GM18858 (cell line): ENCODE results near the gene LIN28B.
"Not testable (repeated sequence)": the region's sequence is repeated elsewhere in the genome, so short reads cannot be mapped to it uniquely, and the experiment has no call there.

ENCODE experiments used
- ATAC-seq: cut with Tn5 transposase; IDR thresholded peaks from one replicate; pipeline ENCODE4 v1.9.1; 2021; ENCODE audit not compliant: unreplicated experiment

LIN28B gene

DNA sequence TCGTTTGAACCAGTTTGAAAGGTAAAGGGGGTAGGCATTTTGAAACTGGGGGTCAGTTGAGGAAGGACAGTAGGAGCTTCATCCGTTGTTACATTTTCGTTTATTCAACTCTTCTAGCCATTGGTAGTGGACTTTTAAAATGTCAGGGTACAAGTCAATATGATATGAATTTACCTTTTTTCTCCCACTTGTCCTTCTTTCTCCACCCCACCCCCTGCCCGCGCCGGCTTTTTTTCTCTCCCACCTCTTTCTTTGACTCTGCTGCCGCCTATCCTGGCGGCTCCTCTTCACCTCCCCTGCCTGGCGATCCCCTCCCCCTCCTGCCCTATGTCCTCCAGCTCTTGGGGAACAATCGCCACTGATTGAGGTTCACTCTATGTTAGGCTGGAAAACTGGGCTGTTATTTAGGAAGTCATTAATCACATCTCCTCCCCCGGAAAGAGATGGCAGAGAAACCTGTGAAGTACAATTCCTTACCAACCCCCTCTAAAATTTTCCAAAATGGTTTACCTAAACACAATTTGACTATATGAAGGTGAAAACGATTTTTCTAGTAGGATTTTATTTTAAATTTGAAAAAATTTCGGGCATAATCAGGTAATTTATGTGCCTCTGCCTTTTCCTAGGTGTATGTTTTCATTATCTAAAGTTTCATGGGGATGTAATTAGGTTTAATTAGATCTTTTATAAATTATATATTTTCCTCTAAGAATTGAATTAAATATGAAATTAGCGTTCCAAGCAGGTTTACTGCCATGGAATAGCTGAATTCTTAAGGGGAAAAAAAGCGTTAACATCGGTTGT lies 778 bp upstream of the LIN28B start:
- ATAC-seq: no peak

- no peak for ATAC-seq
Observed at GRCh38 chr6:104957301-104958177, 632 bp downstream of the LIN28B start.

GRCh38 chr6:104958178-104959025 lies 1.5 kb downstream of the LIN28B start:
- ATAC-seq: no peak

- ATAC-seq: no peak
Observed at GRCh38 chr6:104959026-104959858, 2.3 kb downstream of the LIN28B start.

DNA sequence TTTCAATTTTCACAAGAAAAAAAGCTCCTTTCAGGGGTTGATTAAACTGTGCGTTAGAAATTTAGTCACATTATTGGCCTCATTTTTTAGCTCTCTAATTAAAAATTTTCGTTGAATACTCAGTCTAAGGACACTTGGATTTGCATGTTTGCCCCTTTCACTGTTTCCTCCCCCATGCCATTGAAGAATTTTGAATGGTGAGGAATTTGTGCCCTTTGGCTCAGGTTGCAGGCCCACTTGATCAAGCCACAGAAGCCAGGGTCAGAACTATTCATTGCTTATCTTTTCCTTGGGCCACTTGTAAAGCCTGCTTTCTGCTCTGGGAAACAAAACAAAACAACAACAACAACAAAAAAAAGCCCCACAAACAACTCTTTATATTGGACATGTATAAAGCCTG lies 12.2 kb downstream of the LIN28B start:
- no peak for ATAC-seq

DNA sequence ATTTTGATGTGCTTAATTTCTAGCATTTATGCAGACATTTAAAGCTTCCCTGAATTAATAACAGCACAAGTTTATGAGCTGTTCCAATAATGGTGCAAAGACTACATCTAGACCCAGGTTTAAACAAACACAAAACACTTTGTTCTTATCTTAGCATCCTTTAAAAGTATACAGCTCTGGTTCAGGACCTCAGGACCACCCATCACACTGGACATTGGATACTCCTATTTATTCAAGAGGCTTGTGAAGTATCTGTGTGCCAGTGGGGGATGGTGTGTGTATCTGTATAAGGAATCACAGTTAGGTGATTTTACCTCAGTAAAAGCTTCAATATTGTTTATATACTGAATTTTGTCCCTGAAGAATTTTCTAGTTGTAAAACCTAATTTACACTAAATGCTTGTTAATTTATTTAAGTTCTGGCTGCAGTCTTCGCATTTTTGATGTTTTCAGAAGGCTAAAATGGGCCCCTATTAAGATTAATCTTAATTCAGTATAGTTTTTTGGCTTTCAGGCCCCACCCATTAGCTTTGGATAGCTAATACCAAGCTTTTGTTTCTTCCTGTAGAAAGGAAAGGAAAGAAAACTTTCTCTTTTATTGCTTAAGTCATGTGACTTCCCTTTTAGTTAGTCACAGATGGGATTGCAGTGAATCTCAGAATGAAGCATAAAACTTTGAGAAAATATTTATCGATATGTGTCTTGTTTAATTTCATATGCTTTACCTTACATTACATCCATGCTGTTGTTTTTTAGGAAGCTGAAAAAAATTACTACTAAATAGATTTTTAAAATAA lies 13.1 kb downstream of the LIN28B start:
- ATAC-seq: no peak

GRCh38 chr6:104973404-104973803 lies 16.5 kb downstream of the LIN28B start:
- ATAC-seq: no peak

DNA sequence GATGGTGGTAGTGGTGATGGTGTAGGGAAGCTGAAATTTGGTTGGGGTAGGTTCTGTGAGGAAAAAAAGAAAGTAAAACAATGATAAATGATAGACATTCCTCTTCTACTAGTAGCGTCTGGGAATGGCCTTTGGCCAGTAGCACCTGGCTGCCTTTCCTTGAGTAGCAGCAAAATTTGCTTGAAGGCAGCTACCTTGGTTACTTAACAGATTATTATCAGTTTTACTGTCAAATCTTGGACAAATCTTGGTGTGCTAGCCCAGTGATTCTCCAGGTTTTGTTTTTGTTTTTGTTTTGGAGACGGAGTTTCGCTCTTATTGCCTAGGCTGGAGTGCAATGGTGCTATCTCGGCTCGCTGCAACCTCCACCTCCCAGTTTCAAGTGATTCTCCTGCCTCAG lies 26.4 kb downstream of the LIN28B start:
- no peak for ATAC-seq

DNA sequence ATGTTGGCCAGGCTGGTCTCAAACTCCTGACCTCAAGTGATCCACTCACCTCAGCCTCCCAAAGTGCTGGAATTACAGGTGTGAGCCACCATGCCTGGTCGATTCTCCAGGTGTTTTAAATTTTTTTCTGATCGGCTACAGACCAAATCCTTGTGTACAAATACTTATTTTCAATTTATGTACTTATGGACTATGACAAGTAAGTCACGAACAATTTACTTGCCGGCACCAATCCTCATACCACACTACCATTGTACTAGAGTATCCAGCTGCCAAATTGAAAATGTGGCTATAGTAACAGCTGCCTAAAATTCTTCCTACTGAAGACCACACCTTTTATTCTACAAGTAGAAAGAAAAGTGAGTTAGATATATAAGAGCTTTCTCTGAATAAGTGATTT lies 26.9 kb downstream of the LIN28B start:
- ATAC-seq: no peak

DNA sequence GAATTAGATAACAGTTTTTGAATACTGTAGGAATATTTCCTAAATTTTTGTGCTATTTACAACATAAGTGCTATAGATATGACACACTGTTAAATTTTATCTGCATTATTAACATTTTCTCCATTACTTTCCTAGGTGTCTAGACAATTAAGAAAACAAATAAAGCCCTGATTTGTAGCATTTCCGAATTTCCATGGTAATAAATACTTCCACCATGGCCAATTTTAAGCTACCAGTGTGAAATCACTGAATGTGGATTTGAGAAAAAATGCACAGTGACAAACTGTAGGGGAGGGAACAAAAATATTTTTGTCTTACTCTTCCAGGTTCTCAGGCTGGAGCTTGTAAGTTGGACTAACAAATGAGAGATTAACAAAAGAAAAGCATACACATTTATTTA lies 27.9 kb downstream of the LIN28B start:
- no peak for ATAC-seq

DNA sequence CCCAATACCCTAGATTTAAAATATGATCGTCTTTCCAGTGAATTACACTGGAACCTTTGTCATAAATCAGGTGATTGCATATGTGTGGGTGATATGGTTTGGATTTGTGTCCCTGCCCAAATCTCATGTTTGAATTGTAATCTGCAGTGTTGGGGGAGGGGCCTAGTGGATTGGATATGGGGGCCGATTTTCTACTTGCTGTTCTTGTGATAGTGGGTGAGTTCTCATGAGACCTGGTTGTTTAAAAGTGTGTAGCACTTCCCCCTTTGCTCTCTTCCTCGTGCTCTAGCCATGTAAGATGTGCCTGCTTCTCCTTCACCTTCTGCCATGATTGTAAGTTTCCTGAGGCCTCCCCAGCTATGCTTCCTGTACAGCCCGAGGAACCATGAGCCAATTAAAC lies 29.0 kb downstream of the LIN28B start:
- not testable (repeated sequence) for ATAC-seq

DNA sequence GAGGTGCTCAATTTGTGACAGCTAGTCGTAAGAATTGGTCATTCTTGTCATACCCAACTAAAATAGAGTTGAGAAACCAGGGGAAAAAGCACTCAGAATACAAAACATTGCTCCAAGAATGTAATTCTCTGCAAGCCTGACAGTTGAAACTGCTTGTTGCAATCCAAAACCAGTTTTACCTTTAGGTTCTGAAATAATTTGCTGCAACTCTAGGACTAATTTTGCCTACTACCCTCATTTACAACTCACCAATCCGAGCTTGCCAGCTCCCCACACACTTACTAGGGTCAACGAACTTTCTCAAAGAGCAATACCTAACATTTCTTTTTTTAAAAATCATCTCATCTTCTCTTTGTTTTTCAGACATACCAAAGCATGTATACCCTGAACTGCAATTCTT lies 29.7 kb downstream of the LIN28B start:
- ATAC-seq: no peak

GRCh38 chr6:104987218-104987617 lies 30.3 kb downstream of the LIN28B start:
- no peak for ATAC-seq

DNA sequence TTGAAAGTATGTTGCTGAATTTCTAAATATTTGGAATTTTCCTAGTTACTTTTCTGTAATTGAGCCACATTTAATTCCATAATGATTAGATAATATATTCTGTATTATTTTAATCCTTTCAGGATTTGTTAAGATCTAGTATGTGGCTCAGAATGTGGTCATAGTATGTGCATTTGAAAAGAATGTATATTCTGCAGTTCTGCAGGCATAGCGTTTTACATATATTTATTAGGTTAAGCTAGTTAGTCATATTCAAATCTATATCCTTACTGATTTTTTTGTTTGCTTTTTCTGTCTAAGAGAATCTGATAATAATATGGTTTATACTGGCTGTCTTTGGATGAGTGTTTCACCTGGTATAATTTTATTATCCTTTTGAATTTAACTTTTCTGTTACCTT lies 33.2 kb downstream of the LIN28B start:
- no peak for ATAC-seq

DNA sequence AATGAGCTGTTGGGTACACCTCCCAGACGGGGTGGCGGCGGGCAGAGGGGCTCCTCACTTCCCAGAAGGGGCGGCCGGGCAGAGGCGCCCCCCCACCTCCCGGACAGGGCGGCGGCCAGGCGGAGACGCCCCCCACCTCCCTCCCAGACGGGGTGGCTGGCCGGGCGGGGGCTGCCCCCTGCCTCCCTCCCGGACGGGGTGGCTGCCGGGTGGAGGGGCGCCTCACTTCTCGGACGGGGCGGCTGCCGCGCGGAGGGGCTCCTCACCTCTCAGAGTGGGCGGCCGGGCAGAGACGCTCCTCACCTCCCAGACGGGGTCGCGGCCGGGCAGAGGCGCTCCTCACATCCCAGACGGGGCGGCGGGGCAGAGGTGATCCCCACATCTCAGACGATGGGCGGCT lies 34.2 kb downstream of the LIN28B start:
- ATAC-seq: not testable (repeated sequence)

DNA sequence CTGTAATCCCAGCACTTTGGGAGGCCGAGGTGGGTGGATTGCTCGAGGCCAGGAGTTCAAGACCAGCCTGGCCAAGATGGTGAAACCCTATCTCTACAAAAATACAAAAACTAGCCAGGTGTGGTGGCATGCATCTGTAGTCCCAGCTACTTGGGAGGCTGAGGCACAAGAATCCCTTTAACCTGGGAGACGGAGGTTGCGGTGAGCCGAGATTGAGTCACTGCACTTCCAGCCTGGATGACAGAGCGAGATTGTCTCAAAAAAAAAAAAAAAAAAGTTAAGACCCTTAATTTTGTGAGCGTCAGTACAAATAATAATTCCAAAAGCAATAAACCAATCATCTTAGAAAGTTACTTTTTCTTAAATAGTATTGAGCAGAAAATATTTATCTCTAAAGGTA lies 36.7 kb downstream of the LIN28B start:
- ATAC-seq: not testable (repeated sequence)

DNA sequence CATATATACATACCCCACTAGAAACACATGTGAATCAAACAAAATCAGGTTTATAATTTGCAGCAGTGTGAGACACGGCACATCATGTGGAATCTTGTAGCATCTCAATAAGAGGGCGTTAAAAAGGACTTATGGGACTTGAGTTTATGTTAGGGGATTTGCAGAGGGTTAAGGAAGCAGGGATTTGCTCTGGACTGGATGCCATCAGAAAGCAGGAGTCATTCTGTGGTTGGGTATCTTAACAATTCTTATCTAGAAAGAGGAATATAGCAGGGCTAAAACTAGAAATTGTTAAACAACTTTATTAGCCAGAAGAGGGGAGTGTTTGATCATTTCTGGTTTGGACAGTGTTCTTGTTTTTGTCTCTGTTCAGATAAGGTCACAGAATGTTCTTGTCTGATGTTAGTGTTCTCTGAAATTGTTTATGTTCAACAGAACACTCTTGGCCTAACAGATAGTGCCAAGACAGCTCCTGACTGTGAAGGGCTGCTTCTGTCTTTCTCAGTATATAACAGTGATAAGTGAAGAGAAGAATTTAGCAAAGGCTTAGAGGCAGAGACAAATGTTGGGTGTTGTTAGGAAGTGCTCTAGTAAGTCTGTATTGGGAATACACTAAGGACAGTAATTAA lies 39.2 kb downstream of the LIN28B start:
- ATAC-seq: no peak

- no peak for ATAC-seq
Observed at GRCh38 chr6:105001063-105001462, 44.2 kb downstream of the LIN28B start.

- no peak for ATAC-seq
Observed at GRCh38 chr6:105001906-105002305, 45.0 kb downstream of the LIN28B start.
